GM12878 (cell line): Measurements from ENCODE around the gene KLHL15. TPM values are rescaled to one million over a fixed set of nuclear protein-coding genes. Genes with fewer than 3 reads are reported as not detected.

Experiments
- ATAC-seq: fragments of 200-7000 bp; cut with Tn5 transposase; 3 replicates; pipeline ENCODE4 v1.9.1; 2020; ENCODE audit warnings: mild to moderate bottlenecking, moderate library complexity
- BruUV-seq: library from RNA; stranded (reverse); fragments of 400-500 nt; replicated peaks from 2 replicates; lab custom pipeline; 2021; lab: Mats Ljungman, UMichigan
- CTCF ChIA-PET: fragments of 300-600 bp; sonication (Branson Sonifier 250); formaldehyde crosslinking; extraction: SDS; loops from one replicate; lab custom pipeline; 2021; ENCODE audit warnings: inconsistent platforms; lab: Yijun Ruan, JAX
- POLR2A ChIA-PET: fragments of 350-600 bp; formaldehyde crosslinking; extraction: SDS; loops from one replicate; lab custom pipeline; 2021; ENCODE audit warnings: inconsistent platforms; lab: Charles Lee
- RAD21 ChIA-PET: fragments of 300-600 bp; sonication (Branson Sonifier 250); formaldehyde crosslinking; loops from one replicate; lab custom pipeline; 2023; ENCODE audit warnings: antibody characterized with exemption; ENCODE audit not compliant: unreplicated experiment; lab: Charles Lee
- SMC1A ChIA-PET: fragments of 300-600 bp; sonication (Branson Sonifier 250); formaldehyde crosslinking; loops from one replicate; lab custom pipeline; 2023; ENCODE audit not compliant: unreplicated experiment, uncharacterized antibody; lab: Charles Lee
- DNase-seq: peaks from one replicate; pipeline ENCODE4 v3.0.0-alpha.2; 2011; ENCODE audit warnings: low read depth, low spot score
- FAIRE-seq: peaks from 3 replicates; lab custom pipeline; 2011; peaks lifted over from hg19 to GRCh38; lab: Jason Lieb, UNC
- H2AFZ ChIP-seq: 2 replicates; pipeline ENCODE4 v1.6.0; 2011; ENCODE audit warnings: low read depth, low read length, control low read depth; ENCODE audit not compliant: control insufficient read depth
- H3K27ac ChIP-seq: 2 replicates; pipeline ENCODE4 v1.5.1; 2011; ENCODE audit warnings: control low read depth; ENCODE audit not compliant: control insufficient read depth, insufficient read depth
- H3K27me3 ChIP-seq, 2 experiments: replicated peaks in 1 of 2; 2 replicates each; pipeline versions ENCODE4 v1.6.0 to v1.6.1; 2011; ENCODE audit warnings: low read length in 1 of 2; ENCODE audit not compliant: control insufficient read depth in 2 of 2, insufficient read depth in 2 of 2
- H3K36me3 ChIP-seq, 2 experiments: 2 replicates each; pipeline ENCODE4 v1.5.1; 2011; ENCODE audit warnings: low read length in 1 of 2; ENCODE audit not compliant: control insufficient read depth in 2 of 2, insufficient read depth in 2 of 2
- H3K4me1 ChIP-seq: 2 replicates; pipeline ENCODE4 v1.6.1; 2011; ENCODE audit warnings: mild to moderate bottlenecking, low read length, moderate library complexity, mixed read lengths; ENCODE audit not compliant: control insufficient read depth, insufficient read depth
- H3K4me2 ChIP-seq: 2 replicates; pipeline ENCODE4 v1.6.0; 2011; ENCODE audit warnings: control low read depth; ENCODE audit not compliant: control insufficient read depth, insufficient read depth
- H3K4me3 ChIP-seq: fragments of 200-600 bp; sonication (generic); 2 replicates; pipeline ENCODE4 v1.5.1; 2016
- H3K79me2 ChIP-seq: 2 replicates; pipeline ENCODE4 v1.6.0; 2011; ENCODE audit warnings: low read length; ENCODE audit not compliant: control insufficient read depth, insufficient read depth
- H3K9ac ChIP-seq: 2 replicates; pipeline ENCODE4 v1.8.0; 2011; ENCODE audit warnings: low read length, control low read depth, mixed read lengths; ENCODE audit not compliant: control insufficient read depth, insufficient read depth
- H3K9me3 ChIP-seq: replicated peaks from 3 replicates; pipeline ENCODE4 v1.5.1; 2011; ENCODE audit warnings: mild to moderate bottlenecking, low read length; ENCODE audit not compliant: control insufficient read depth, insufficient read depth
- H4K20me1 ChIP-seq: 2 replicates; pipeline ENCODE4 v1.6.0; 2011; ENCODE audit not compliant: control insufficient read depth, insufficient read depth
- CREB1 ChIP-seq: IDR thresholded peaks from 2 replicates; pipeline ENCODE4 v1.6.1; 2012; ENCODE audit warnings: low read depth, mild to moderate bottlenecking, inconsistent platforms
- CTCF ChIP-seq, 3 experiments: IDR thresholded peaks in 2 of 3; conservative IDR thresholded peaks in 1 of 3; 2 replicates each; pipeline ENCODE4 v1.5.1; 2011; ENCODE audit warnings: low read depth in 3 of 3, low read length in 3 of 3, mild to moderate bottlenecking in 3 of 3, control low read depth in 2 of 3, moderate library complexity in 2 of 3, inconsistent platforms in 1 of 3, mixed read lengths in 1 of 3; ENCODE audit not compliant: control insufficient read depth in 2 of 3, insufficient read depth in 1 of 3; ENCODE audit errors: extremely low read depth in 1 of 3
- DPF2 ChIP-seq: fragments of 450-650 bp; IDR thresholded peaks from 2 replicates; pipeline ENCODE4 v1.6.1; 2017; ENCODE audit warnings: mild to moderate bottlenecking
- EP300 ChIP-seq, 2 experiments: fragments of 150-350 bp in 1 of 2; IDR thresholded peaks; 2 replicates each; pipeline ENCODE4 v1.6.1; 2011 to 2012; ENCODE audit warnings: low read depth in 2 of 2, low read length in 2 of 2, borderline replicate concordance in 1 of 2, improper control_type of control experiment in 1 of 2, inconsistent platforms in 1 of 2; ENCODE audit not compliant: control insufficient read depth in 1 of 2
- HDAC2 ChIP-seq: fragments of 200-600 bp; sonication (generic); IDR thresholded peaks from 2 replicates; pipeline ENCODE4 v1.6.1; 2017
- NBN ChIP-seq: fragments of 450-650 bp; IDR thresholded peaks from 2 replicates; pipeline ENCODE4 v1.6.1; 2016
- NKRF ChIP-seq: fragments of 450-650 bp; conservative IDR thresholded peaks from 2 replicates; pipeline ENCODE4 v1.6.1; 2017; ENCODE audit warnings: mild to moderate bottlenecking, moderate library complexity
- NR2C1 ChIP-seq: fragments of 450-650 bp; IDR thresholded peaks from 2 replicates; pipeline ENCODE4 v1.6.1; 2017; ENCODE audit warnings: antibody characterized with exemption, mild to moderate bottlenecking, moderate library complexity
- PAX8 ChIP-seq: fragments of 450-650 bp; IDR thresholded peaks from 2 replicates; pipeline ENCODE4 v1.6.1; 2017; ENCODE audit warnings: mild to moderate bottlenecking, moderate library complexity
- POLR2AphosphoS5 ChIP-seq: IDR thresholded peaks from 2 replicates; pipeline ENCODE4 v1.6.1; 2011; ENCODE audit warnings: mild to moderate bottlenecking, low read length, inconsistent platforms
- SP1 ChIP-seq: IDR thresholded peaks from one replicate; pipeline ENCODE4 v1.6.1; 2011; ENCODE audit warnings: low read depth, low read length
- SRF ChIP-seq, 2 experiments: IDR thresholded peaks; 2 replicates each; pipeline ENCODE4 v1.6.1; 2011; ENCODE audit warnings: low read depth in 2 of 2, low read length in 2 of 2, mild to moderate bottlenecking in 1 of 2, moderate library complexity in 1 of 2
- ZBED1 ChIP-seq: IDR thresholded peaks from 2 replicates; pipeline ENCODE4 v1.6.1; 2016; ENCODE audit warnings: borderline replicate concordance
- ZNF24 ChIP-seq: fragments of 450-650 bp; IDR thresholded peaks from 2 replicates; pipeline ENCODE4 v1.6.1; 2017; ENCODE audit warnings: antibody characterized with exemption, mild to moderate bottlenecking
- ZNF384 ChIP-seq: IDR thresholded peaks from 2 replicates; pipeline ENCODE4 v1.6.1; 2012; ENCODE audit warnings: low read depth, mild to moderate bottlenecking, low read length, improper control_type of control experiment, borderline replicate concordance
- WGBS: methylation state at CpG from one replicate; pipeline ENCODE4 v1.1.6; 2016; ENCODE audit warnings: low lambda C conversion rate; ENCODE audit not compliant: insufficient replicate concordance, insufficient coverage; ENCODE audit errors: missing lambda C conversion rate; 5-methylcytosine and 5-hydroxymethylcytosine counted together
- in situ Hi-C: fragments of 300-500 bp; cut with MboI; formaldehyde crosslinking; loops from 9 replicates; pipeline ENCODE4 v1.14.3; 2018; ENCODE audit warnings: mixed read lengths
- intact Hi-C: fragments of 100-400 bp; cut with micrococcal nuclease; formaldehyde crosslinking; loops from one replicate; pipeline ENCODE4 v1.14.2; 2022; ENCODE audit not compliant: unreplicated experiment
- polyA plus RNA-seq, 11 experiments: library from polyadenylated mRNA; depleted of rRNA in 4 of 11; unstranded in 6 of 11; stranded (reverse) in 5 of 11; fragments of >200 nt; fragmentation: Nextera tagmentation in 4 of 11; fragmentation: Illumina TruSeq in 1 of 11; extraction: Ambion mirVana in 4 of 11; extraction: Trizol in 1 of 11; gene quantifications; 1 replicate in 1 of 11; 2 replicates in 10 of 11; pipeline versions ENCODE4 v1.2.1 to v1.2.3, GENCODE V29; 2011 to 2016; ENCODE audit warnings: inconsistent platforms in 2 of 11, missing spikeins in 2 of 11, low read depth in 1 of 11
- total RNA-seq, 4 experiments: library from RNA; depleted of rRNA in 3 of 4; stranded (reverse); fragments of >200 nt in 3 of 4; fragmentation: Illumina TruSeq in 1 of 4; extraction: Trizol in 1 of 4; gene quantifications; 2 replicates each; pipeline versions ENCODE4 v1.2.1 to v1.2.3, GENCODE V29; 2013 to 2021
- TF ChIP-seq, protein P1 (sequence below): fragments of 450-650 bp; formaldehyde crosslinking; IDR thresholded peaks from 2 replicates; pipeline ENCODE4 v1.4.0; 2020; ENCODE audit warnings: mild to moderate bottlenecking, moderate library complexity

Gene KLHL15
- total and polyA plus RNA-seq, 10 of the 15 experiments (the other 5 are each of a cell fraction or from before 2014, with no cell fraction given) = 1.4 to 7.0 (median 3.7) TPM

DNA sequence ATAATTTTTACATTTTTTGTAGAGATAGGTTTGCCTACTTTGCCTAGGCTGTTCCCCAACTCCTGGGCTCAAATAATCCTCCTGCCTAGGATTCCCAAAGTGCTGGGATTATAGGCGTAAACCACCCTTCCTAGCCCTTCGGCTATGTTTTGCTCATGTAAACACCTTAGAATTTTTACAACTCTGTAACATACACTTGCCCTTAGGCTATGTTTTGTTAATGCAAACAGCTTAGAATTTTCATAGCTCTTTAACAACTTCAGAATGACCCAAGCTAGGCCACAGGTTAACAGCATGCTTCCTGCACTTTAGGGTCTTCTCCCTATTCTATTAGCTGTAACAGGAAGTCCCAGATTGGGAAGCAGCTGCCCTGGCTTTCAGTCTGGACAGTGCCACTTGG lies 24.2 kb downstream of the KLHL15 start:
- BruUV-seq = no TSS peak
- H3K27me3 ChIP-seq = no peaks in the 10 kb centered on the region
- no peak for TF ChIP-seq NR2C1
- TF ChIP-seq PAX8 = no peak
- no peak for TF ChIP-seq SP1
- TF ChIP-seq ZNF384 = no peak
- TF ChIP-seq CREB1 = no peak
- no peak for TF ChIP-seq ZNF24
- TF ChIP-seq POLR2AphosphoS5 = no peak
- TF ChIP-seq ZBED1 = no peak
- TF ChIP-seq NBN = no peak
- TF ChIP-seq DPF2 = no peak
- TF ChIP-seq CTCF (IDR thresholded peaks at IDR 0.05 in 2 of 3, conservative IDR thresholded peaks at IDR 0.05 in 1 of 3; ENCODE audit: control insufficient read depth in 2 of 3, extremely low read depth in 1 of 3, insufficient read depth in 1 of 3, low read depth in 3 of 3, low read length in 3 of 3) = no peak
- no peak for TF ChIP-seq EP300 (IDR thresholded peaks at IDR 0.05; ENCODE audit: borderline replicate concordance in 1 of 2, control insufficient read depth in 1 of 2, low read depth in 2 of 2, low read length in 2 of 2)
- TF ChIP-seq, protein P1, sequence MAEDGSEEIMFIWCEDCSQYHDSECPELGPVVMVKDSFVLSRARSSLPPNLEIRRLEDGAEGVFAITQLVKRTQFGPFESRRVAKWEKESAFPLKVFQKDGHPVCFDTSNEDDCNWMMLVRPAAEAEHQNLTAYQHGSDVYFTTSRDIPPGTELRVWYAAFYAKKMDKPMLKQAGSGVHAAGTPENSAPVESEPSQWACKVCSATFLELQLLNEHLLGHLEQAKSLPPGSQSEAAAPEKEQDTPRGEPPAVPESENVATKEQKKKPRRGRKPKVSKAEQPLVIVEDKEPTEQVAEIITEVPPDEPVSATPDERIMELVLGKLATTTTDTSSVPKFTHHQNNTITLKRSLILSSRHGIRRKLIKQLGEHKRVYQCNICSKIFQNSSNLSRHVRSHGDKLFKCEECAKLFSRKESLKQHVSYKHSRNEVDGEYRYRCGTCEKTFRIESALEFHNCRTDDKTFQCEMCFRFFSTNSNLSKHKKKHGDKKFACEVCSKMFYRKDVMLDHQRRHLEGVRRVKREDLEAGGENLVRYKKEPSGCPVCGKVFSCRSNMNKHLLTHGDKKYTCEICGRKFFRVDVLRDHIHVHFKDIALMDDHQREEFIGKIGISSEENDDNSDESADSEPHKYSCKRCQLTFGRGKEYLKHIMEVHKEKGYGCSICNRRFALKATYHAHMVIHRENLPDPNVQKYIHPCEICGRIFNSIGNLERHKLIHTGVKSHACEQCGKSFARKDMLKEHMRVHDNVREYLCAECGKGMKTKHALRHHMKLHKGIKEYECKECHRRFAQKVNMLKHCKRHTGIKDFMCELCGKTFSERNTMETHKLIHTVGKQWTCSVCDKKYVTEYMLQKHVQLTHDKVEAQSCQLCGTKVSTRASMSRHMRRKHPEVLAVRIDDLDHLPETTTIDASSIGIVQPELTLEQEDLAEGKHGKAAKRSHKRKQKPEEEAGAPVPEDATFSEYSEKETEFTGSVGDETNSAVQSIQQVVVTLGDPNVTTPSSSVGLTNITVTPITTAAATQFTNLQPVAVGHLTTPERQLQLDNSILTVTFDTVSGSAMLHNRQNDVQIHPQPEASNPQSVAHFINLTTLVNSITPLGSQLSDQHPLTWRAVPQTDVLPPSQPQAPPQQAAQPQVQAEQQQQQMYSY (CRISPR knock-in tag) = no peak
- no peak for TF ChIP-seq HDAC2
- no peak for TF ChIP-seq NKRF
- TF ChIP-seq SRF (IDR thresholded peaks at IDR 0.05; ENCODE audit: low read depth in 2 of 2, low read length in 2 of 2) = no peak
- 85% methylated on average over 2 of the region's 2 CpGs for WGBS
- peaks cover 0 to 1% of the 10 kb centered on the region in 2 experiments; a peak in 1 of 4 replicates for H3K36me3 ChIP-seq
- no peaks in the 10 kb centered on the region for H3K9me3 ChIP-seq
- no peak overlapping the region; the same call in 1 of the 2 replicates for H3K27ac ChIP-seq
- ChIA-PET SMC1A (interaction anchor here (1.4 to 1.7 kb wide), 2 partner anchors 21 to 23 kb away, joined by 3 read pairs; no protein-coding TSS in a partner anchor), RAD21 (interaction anchor here (0.9 to 1.4 kb wide), 5 partner anchors 18 to 240 kb away, joined by 3 to 4 read pairs (median 3); partner anchors contain the start of genes APOO and CXorf58), CTCF (interaction anchor here (1.6 kb wide), 1 partner anchor 11 kb away, joined by 8 read pairs; no protein-coding TSS in a partner anchor), POLR2A (interaction anchor here (0.6 to 1.1 kb wide), 4 partner anchors 49 to 236 kb away, joined by 3 to 4 read pairs (median 4); no protein-coding TSS in a partner anchor)
- intact Hi-C loops = no loop called here
- peaks cover 4% of the 10 kb centered on the region for H3K79me2 ChIP-seq
- no peaks in the 10 kb centered on the region for H4K20me1 ChIP-seq
- no peak overlapping the region for H3K9ac ChIP-seq
- DNase-seq (no peak), ATAC-seq (peak; percentile 35), FAIRE-seq (no peak)
- H3K4me1 ChIP-seq = no peaks in the 10 kb centered on the region
- in situ Hi-C loops = no loop called here
- H2AFZ ChIP-seq = no peak overlapping the region
- H3K4me3 ChIP-seq = no peak overlapping the region
- H3K4me2 ChIP-seq = peak overlapping the region; percentile 12; the same call in 1 of the 2 replicates
